PC-3 (cell line): ENCODE data around the gene UACA.

Experiments
- EZH2 ChIP-seq: fragments of 300-600 bp; sonication (generic); IDR thresholded peaks from one replicate; pipeline ENCODE4 v1.6.1; 2017; ENCODE audit warnings: antibody characterized with exemption, mild to moderate bottlenecking, low read length; ENCODE audit not compliant: unreplicated experiment
- TF ChIP-seq, protein P1 (sequence below): fragments of 300-600 bp; sonication (generic); conservative IDR thresholded peaks from 2 replicates; pipeline ENCODE4 v1.5.1; 2017; ENCODE audit warnings: antibody characterized with exemption, low read depth, mild to moderate bottlenecking, low read length

- TF ChIP-seq, protein P1, sequence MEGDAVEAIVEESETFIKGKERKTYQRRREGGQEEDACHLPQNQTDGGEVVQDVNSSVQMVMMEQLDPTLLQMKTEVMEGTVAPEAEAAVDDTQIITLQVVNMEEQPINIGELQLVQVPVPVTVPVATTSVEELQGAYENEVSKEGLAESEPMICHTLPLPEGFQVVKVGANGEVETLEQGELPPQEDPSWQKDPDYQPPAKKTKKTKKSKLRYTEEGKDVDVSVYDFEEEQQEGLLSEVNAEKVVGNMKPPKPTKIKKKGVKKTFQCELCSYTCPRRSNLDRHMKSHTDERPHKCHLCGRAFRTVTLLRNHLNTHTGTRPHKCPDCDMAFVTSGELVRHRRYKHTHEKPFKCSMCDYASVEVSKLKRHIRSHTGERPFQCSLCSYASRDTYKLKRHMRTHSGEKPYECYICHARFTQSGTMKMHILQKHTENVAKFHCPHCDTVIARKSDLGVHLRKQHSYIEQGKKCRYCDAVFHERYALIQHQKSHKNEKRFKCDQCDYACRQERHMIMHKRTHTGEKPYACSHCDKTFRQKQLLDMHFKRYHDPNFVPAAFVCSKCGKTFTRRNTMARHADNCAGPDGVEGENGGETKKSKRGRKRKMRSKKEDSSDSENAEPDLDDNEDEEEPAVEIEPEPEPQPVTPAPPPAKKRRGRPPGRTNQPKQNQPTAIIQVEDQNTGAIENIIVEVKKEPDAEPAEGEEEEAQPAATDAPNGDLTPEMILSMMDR = no peak
- no peak for TF ChIP-seq EZH2
Measured at GRCh38 chr15:70659662-70660061, 103.7 kb downstream of the UACA start.
